ENCODE measurements around the gene RBSN. TPM values are rescaled to one million over a fixed set of nuclear protein-coding genes. Genes with fewer than 3 reads are reported as not detected.

The RBSN gene
- total RNA-seq, 2 donors from 2014 or later, result 18.5 to 22.2 TPM

GRCh38 chr3:15086263-15086662, 12.7 kb downstream of the RBSN start:
- no peak for TF ChIP-seq CTCF (IDR thresholded peaks at IDR 0.05)
- H3K36me3 ChIP-seq, result peaks cover 71% of the 10 kb centered on the region
- H3K4me3 ChIP-seq, result no peak overlapping the region
- no peaks in the 10 kb centered on the region for H3K4me1 ChIP-seq
- H3K27me3 ChIP-seq, result no peaks in the 10 kb centered on the region
- H3K9me3 ChIP-seq, result no peaks in the 10 kb centered on the region
- no peak overlapping the region for H3K27ac ChIP-seq
- no peak for DNase-seq (ENCODE audit: low spot score)

GRCh38 chr3:15083252-15083651, 15.7 kb downstream of the RBSN start:
- Histone ChIP-seq H3K27ac (no peak overlapping the region), H3K9me3 (no peaks in the 10 kb centered on the region), H3K4me3 (no peak overlapping the region), H3K4me1 (no peaks in the 10 kb centered on the region), H3K36me3 (peaks cover 73% of the 10 kb centered on the region), H3K27me3 (no peaks in the 10 kb centered on the region)
- TF ChIP-seq CTCF (IDR thresholded peaks at IDR 0.05), result no peak
- no peak for DNase-seq (ENCODE audit: low spot score)

GRCh38 chr3:15081960-15082664, 16.8 kb downstream of the RBSN start:
- Histone ChIP-seq H3K27ac (no peak overlapping the region), H3K4me1 (no peaks in the 10 kb centered on the region), H3K36me3 (peaks cover 84% of the 10 kb centered on the region), H3K27me3 (no peaks in the 10 kb centered on the region), H3K9me3 (no peaks in the 10 kb centered on the region), H3K4me3 (no peak overlapping the region)
- no peak for DNase-seq (ENCODE audit: low spot score)
- TF ChIP-seq CTCF (IDR thresholded peaks at IDR 0.05), result no peak

GRCh38 chr3:15079091-15079490, 19.9 kb downstream of the RBSN start:
- Histone ChIP-seq H3K36me3 (peaks cover 95% of the 10 kb centered on the region), H3K9me3 (no peaks in the 10 kb centered on the region), H3K27ac (no peak overlapping the region), H3K4me3 (no peak overlapping the region), H3K4me1 (no peaks in the 10 kb centered on the region), H3K27me3 (no peaks in the 10 kb centered on the region)
- TF ChIP-seq CTCF (IDR thresholded peaks at IDR 0.05), result no peak
- no peak for DNase-seq (ENCODE audit: low spot score)

- Histone ChIP-seq H3K27ac (no peak overlapping the region), H3K36me3 (peaks cover 79% of the 10 kb centered on the region), H3K4me1 (no peaks in the 10 kb centered on the region), H3K4me3 (no peak overlapping the region), H3K9me3 (no peaks in the 10 kb centered on the region), H3K27me3 (no peaks in the 10 kb centered on the region)
- DNase-seq (ENCODE audit: low spot score), result no peak
- no peak for TF ChIP-seq CTCF (IDR thresholded peaks at IDR 0.05)
Observed at GRCh38 chr3:15074500-15074899, 24.4 kb downstream of the RBSN start.

GRCh38 chr3:15071699-15072098, 27.2 kb downstream of the RBSN start:
- H3K9me3 ChIP-seq, result no peaks in the 10 kb centered on the region
- no peaks in the 10 kb centered on the region for H3K27me3 ChIP-seq
- no peak for DNase-seq (ENCODE audit: low spot score)
- no peak for TF ChIP-seq CTCF (IDR thresholded peaks at IDR 0.05)
- H3K36me3 ChIP-seq, result peaks cover 56% of the 10 kb centered on the region
- no peaks in the 10 kb centered on the region for H3K4me1 ChIP-seq
- no peak overlapping the region for H3K4me3 ChIP-seq
- no peak overlapping the region for H3K27ac ChIP-seq
